GM19467 (cell line): ENCODE results near the gene PLEKHA4.
"Not testable (repeated sequence)": the region's sequence is repeated elsewhere in the genome, so short reads cannot be mapped to it uniquely, and the experiment has no call there.

Source experiments
- ATAC-seq: cut with Tn5 transposase; IDR thresholded peaks from one replicate; pipeline ENCODE4 v1.9.1; 2021; ENCODE audit warnings: mild to moderate bottlenecking, moderate library complexity; ENCODE audit not compliant: unreplicated experiment

PLEKHA4 gene

GRCh38 chr19:48868114-48868886 is at the start of gene PLEKHA4:
Gene PLEKHA4, minus strand, starts transcription at chr19:48868617. Its CDS starts 997 bp downstream, at chr19:48867620.
- ATAC-seq = no peak

GRCh38 chr19:48918071-48918470 is 49.7 kb upstream of the PLEKHA4 start:
- no peak for ATAC-seq

GRCh38 chr19:48915757-48916156 is 47.3 kb upstream of the PLEKHA4 start:
- no peak for ATAC-seq

GRCh38 chr19:48914181-48914580 is 45.8 kb upstream of the PLEKHA4 start:
- no peak for ATAC-seq

- no peak for ATAC-seq
Measured at GRCh38 chr19:48913114-48913889, 44.9 kb upstream of the PLEKHA4 start.

GRCh38 chr19:48910803-48911202 is 42.4 kb upstream of the PLEKHA4 start:
- no peak for ATAC-seq

- ATAC-seq = not testable (repeated sequence)
Measured at GRCh38 chr19:48909424-48910077, 41.1 kb upstream of the PLEKHA4 start.

GRCh38 chr19:48907671-48908070 is 39.3 kb upstream of the PLEKHA4 start:
- ATAC-seq = no peak

GRCh38 chr19:48906324-48906723 is 37.9 kb upstream of the PLEKHA4 start:
- no peak for ATAC-seq

- ATAC-seq = no peak
Measured at GRCh38 chr19:48905664-48906063, 37.2 kb upstream of the PLEKHA4 start.

- ATAC-seq = not testable (repeated sequence)
Measured at GRCh38 chr19:48903788-48904187, 35.4 kb upstream of the PLEKHA4 start.

- ATAC-seq = not testable (repeated sequence)
Measured at GRCh38 chr19:48902291-48902690, 33.9 kb upstream of the PLEKHA4 start.

GRCh38 chr19:48900477-48901406 is 32.3 kb upstream of the PLEKHA4 start:
- no peak for ATAC-seq

- peak; percentile 71 for ATAC-seq
Measured at GRCh38 chr19:48899781-48900476, 31.5 kb upstream of the PLEKHA4 start, which contains the start of gene NUCB1. Gene NUCB1, plus strand, starts transcription at chr19:48900312. Its CDS starts 485 bp downstream, at chr19:48900797.

- ATAC-seq = not testable (repeated sequence)
Measured at GRCh38 chr19:48899386-48899749, 31.0 kb upstream of the PLEKHA4 start.

- ATAC-seq = no peak
Measured at GRCh38 chr19:48897181-48897580, 28.8 kb upstream of the PLEKHA4 start.

GRCh38 chr19:48896191-48896720 is 27.8 kb upstream of the PLEKHA4 start:
- no peak for ATAC-seq

GRCh38 chr19:48895226-48895625 is 26.8 kb upstream of the PLEKHA4 start:
- ATAC-seq = no peak

- no peak for ATAC-seq
Measured at GRCh38 chr19:48890551-48890950, 22.1 kb upstream of the PLEKHA4 start.
